IMR-90 (cell line): Measurements from ENCODE around the gene LEMD1. TPM values are rescaled to one million over a fixed set of nuclear protein-coding genes. Genes with fewer than 3 reads are reported as not detected.

Source experiments
- ATAC-seq: fragments of 200-7000 bp; cut with Tn5 transposase; 2 replicates; pipeline ENCODE4 v1.9.1; 2020; ENCODE audit warnings: low read depth, mild to moderate bottlenecking, moderate library complexity
- BruUV-seq: library from RNA; stranded (reverse); fragments of 400-500 nt; replicated peaks from 2 replicates; lab custom pipeline; 2021; lab: Mats Ljungman, UMichigan
- CTCF ChIA-PET: fragments of 300-600 bp; formaldehyde crosslinking; extraction: SDS; loops from one replicate; lab custom pipeline; 2021; ENCODE audit warnings: antibody characterized with exemption; lab: Yijun Ruan, JAX
- POLR2A ChIA-PET: fragments of 300-600 bp; sonication (Branson Sonifier 250); formaldehyde crosslinking; loops from one replicate; lab custom pipeline; 2022; ENCODE audit warnings: antibody characterized with exemption; ENCODE audit not compliant: unreplicated experiment; lab: Charles Lee
- DNase-seq: peaks from one replicate; pipeline ENCODE4 v3.0.0; 2013
- H2AFZ ChIP-seq: replicated peaks from 2 replicates; pipeline ENCODE3; 2013; ENCODE audit warnings: low read length, mild to moderate bottlenecking; ENCODE audit not compliant: poor library complexity
- H2AK5ac ChIP-seq: 2 replicates; pipeline ENCODE4 v1.6.1; 2013; ENCODE audit warnings: low read depth, low read length, inconsistent platforms
- H2AK9ac ChIP-seq: replicated peaks from 2 replicates; pipeline ENCODE3; 2013; ENCODE audit warnings: mild to moderate bottlenecking, low read depth, low read length, moderate library complexity; ENCODE audit not compliant: poor library complexity
- H2BK120ac ChIP-seq: 2 replicates; pipeline ENCODE4 v1.6.1; 2013; ENCODE audit warnings: low read depth, low read length, inconsistent platforms
- H2BK15ac ChIP-seq: 3 replicates; pipeline ENCODE4 v1.6.1; 2013; ENCODE audit warnings: low read depth, low read length, inconsistent platforms
- H2BK20ac ChIP-seq: 2 replicates; pipeline ENCODE4 v1.6.1; 2013; ENCODE audit warnings: low read depth, mild to moderate bottlenecking, inconsistent platforms, low read length, moderate library complexity
- H2BK5ac ChIP-seq: 2 replicates; pipeline ENCODE4 v1.6.1; 2013; ENCODE audit warnings: mild to moderate bottlenecking, low read depth, low read length, inconsistent platforms; ENCODE audit not compliant: poor library complexity, severe bottlenecking
- H3K14ac ChIP-seq: replicated peaks from 2 replicates; pipeline ENCODE4 v1.6.1; 2013; ENCODE audit warnings: low read depth, low read length, inconsistent platforms
- H3K18ac ChIP-seq: 2 replicates; pipeline ENCODE4 v1.6.1; 2013; ENCODE audit warnings: low read depth, low read length, control low read depth
- H3K23ac ChIP-seq: 2 replicates; pipeline ENCODE4 v1.6.1; 2013; ENCODE audit warnings: low read depth, low read length, inconsistent platforms
- H3K27ac ChIP-seq: 2 replicates; pipeline ENCODE4 v1.5.1; 2013; ENCODE audit warnings: mild to moderate bottlenecking, control low read depth, low read length; ENCODE audit not compliant: insufficient read depth
- H3K27me3 ChIP-seq: 2 replicates; pipeline ENCODE4 v1.6.1; 2013; ENCODE audit warnings: low read length; ENCODE audit not compliant: control insufficient read depth, insufficient read depth
- H3K36me3 ChIP-seq: 2 replicates; pipeline ENCODE4 v1.6.1; 2013; ENCODE audit warnings: low read length, mixed read lengths; ENCODE audit not compliant: control insufficient read depth, insufficient read depth
- H3K4ac ChIP-seq: 2 replicates; pipeline ENCODE4 v1.6.1; 2013; ENCODE audit warnings: low read depth, low read length, inconsistent platforms
- H3K4me1 ChIP-seq: 2 replicates; pipeline ENCODE4 v1.6.1; 2013; ENCODE audit warnings: low read length, mixed read lengths; ENCODE audit not compliant: control insufficient read depth, insufficient read depth
- H3K4me2 ChIP-seq: 2 replicates; pipeline ENCODE4 v1.6.1; 2013; ENCODE audit warnings: low read depth, mild to moderate bottlenecking, control low read depth, low read length, moderate library complexity
- H3K4me3 ChIP-seq: 2 replicates; pipeline ENCODE4 v1.5.1; 2013; ENCODE audit warnings: low read depth, mild to moderate bottlenecking, control low read depth, low read length, moderate library complexity; ENCODE audit not compliant: insufficient read depth
- H3K56ac ChIP-seq: 2 replicates; pipeline ENCODE4 v1.6.1; 2013; ENCODE audit warnings: low read length, inconsistent platforms; ENCODE audit not compliant: insufficient read depth; ENCODE audit errors: extremely low read depth
- H3K79me1 ChIP-seq, 2 experiments: 2 replicates each; pipeline ENCODE4 v1.6.1; 2013; ENCODE audit warnings: low read length in 2 of 2, inconsistent platforms in 1 of 2, low read depth in 1 of 2
- H3K9ac ChIP-seq: 2 replicates; pipeline ENCODE4 v1.6.1; 2013; ENCODE audit warnings: low read depth, low read length, control low read depth
- H3K9me1 ChIP-seq: 2 replicates; pipeline ENCODE4 v1.6.1; 2013; ENCODE audit warnings: low read length, inconsistent platforms; ENCODE audit not compliant: insufficient read depth
- H3K9me3 ChIP-seq: 2 replicates; pipeline ENCODE4 v1.6.1; 2013; ENCODE audit warnings: low read length; ENCODE audit not compliant: control insufficient read depth, insufficient read depth
- H4K20me1 ChIP-seq: 2 replicates; pipeline ENCODE4 v1.6.1; 2013; ENCODE audit warnings: low read length, inconsistent platforms; ENCODE audit not compliant: insufficient read depth
- H4K5ac ChIP-seq: 2 replicates; pipeline ENCODE4 v1.6.1; 2013; ENCODE audit warnings: mild to moderate bottlenecking, low read depth, low read length, control low read depth
- H4K8ac ChIP-seq, 2 experiments: 2 replicates each; pipeline ENCODE4 v1.6.1; 2013; ENCODE audit warnings: low read depth in 2 of 2, low read length in 2 of 2, control low read depth in 1 of 2, inconsistent platforms in 1 of 2
- H4K91ac ChIP-seq: 2 replicates; pipeline ENCODE4 v1.6.1; 2013; ENCODE audit warnings: low read depth, low read length, inconsistent platforms; ENCODE audit not compliant: insufficient read depth
- BHLHE40 ChIP-seq: fragments of 150-350 bp; IDR thresholded peaks from 2 replicates; pipeline ENCODE4 v1.6.1; 2016; ENCODE audit warnings: mild to moderate bottlenecking, low read depth, low read length
- CEBPB ChIP-seq: IDR thresholded peaks from 2 replicates; pipeline ENCODE4 v1.6.1; 2012; ENCODE audit warnings: low read depth, low read length, improper control_type of control experiment
- CHD1 ChIP-seq: IDR thresholded peaks from 2 replicates; pipeline ENCODE4 v1.6.1; 2012; ENCODE audit warnings: low read depth, low read length, improper control_type of control experiment
- FOS ChIP-seq: fragments of 150-350 bp; IDR thresholded peaks from 2 replicates; pipeline ENCODE4 v1.6.1; 2016; ENCODE audit warnings: low read depth, low read length
- MAFK ChIP-seq: IDR thresholded peaks from 2 replicates; pipeline ENCODE4 v1.6.1; 2012; ENCODE audit warnings: low read depth, low read length, improper control_type of control experiment
- MAZ ChIP-seq: IDR thresholded peaks from 2 replicates; pipeline ENCODE4 v1.6.1; 2012; ENCODE audit warnings: low read depth, mild to moderate bottlenecking, low read length, improper control_type of control experiment, moderate library complexity, borderline replicate concordance
- MXI1 ChIP-seq: IDR thresholded peaks from 2 replicates; pipeline ENCODE4 v1.6.1; 2012; ENCODE audit warnings: low read depth, mild to moderate bottlenecking, low read length, moderate library complexity, borderline replicate concordance
- NFE2L2 ChIP-seq: fragments of 150-350 bp; IDR thresholded peaks from 2 replicates; pipeline ENCODE4 v1.6.1; 2016; ENCODE audit warnings: low read depth, mild to moderate bottlenecking, low read length
- POLR2A ChIP-seq: IDR thresholded peaks from 2 replicates; pipeline ENCODE4 v1.6.1; 2012; ENCODE audit warnings: mild to moderate bottlenecking, low read depth, low read length
- RAD21 ChIP-seq: IDR thresholded peaks from 2 replicates; pipeline ENCODE4 v1.6.1; 2012; ENCODE audit warnings: low read length, improper control_type of control experiment
- RCOR1 ChIP-seq: IDR thresholded peaks from 2 replicates; pipeline ENCODE4 v1.6.1; 2012; ENCODE audit warnings: mild to moderate bottlenecking, low read length, improper control_type of control experiment; ENCODE audit not compliant: insufficient replicate concordance
- RFX5 ChIP-seq: IDR thresholded peaks from 2 replicates; pipeline ENCODE4 v1.8.0; 2012; ENCODE audit warnings: low read depth, mild to moderate bottlenecking, low read length, moderate library complexity
- SMC3 ChIP-seq: fragments of 150-350 bp; IDR thresholded peaks from 2 replicates; pipeline ENCODE4 v1.6.1; 2016; ENCODE audit warnings: low read depth, mild to moderate bottlenecking, antibody characterized with exemption, low read length, moderate library complexity
- WGBS, 2 experiments: methylation state at CpG; one replicate each; pipeline versions ENCODE4 v1.1.5 to v1.1.7; 2013; ENCODE audit warnings: missing lambda C conversion rate in 2 of 2; ENCODE audit not compliant: insufficient read length in 1 of 2; ENCODE audit errors: extremely low coverage in 2 of 2; 5-methylcytosine and 5-hydroxymethylcytosine counted together
- dilution Hi-C: fragments of 300-500 bp; cut with HindIII; formaldehyde crosslinking; loops from one replicate; pipeline ENCODE4 v1.14.3; 2018; ENCODE audit warnings: low sequenced_read_pairs; ENCODE audit not compliant: unreplicated experiment
- in situ Hi-C: fragments of 300-500 bp; cut with MboI; formaldehyde crosslinking; loops from 3 replicates; pipeline ENCODE4 v1.14.3; 2019; ENCODE audit warnings: low sequenced_read_pairs, inconsistent platforms, mixed read lengths
- intact Hi-C: fragments of 100-400 bp; cut with micrococcal nuclease; formaldehyde crosslinking; loops from 2 replicates; pipeline ENCODE4 v1.10.0; 2022
- polyA plus RNA-seq, 3 experiments: library from polyadenylated mRNA; depleted of rRNA; stranded (reverse); fragments of >200 nt; gene quantifications; 2 replicates each; pipeline ENCODE4 v1.2.3, GENCODE V29; 2012; ENCODE audit warnings: low replicate concordance in 1 of 3
- total RNA-seq: library from RNA; depleted of rRNA; stranded (reverse); fragments of >200 nt; gene quantifications from 2 replicates; pipeline ENCODE4 v1.2.3, GENCODE V29; 2012
- TF ChIP-seq, protein P1 (sequence below): conservative IDR thresholded peaks from 2 replicates; pipeline ENCODE4 v1.5.1; 2012; ENCODE audit warnings: mild to moderate bottlenecking, low read depth, low read length, improper control_type of control experiment
- TF ChIP-seq, protein P2 (sequence below): fragments of 150-350 bp; IDR thresholded peaks from 2 replicates; pipeline ENCODE4 v1.6.1; 2017; ENCODE audit warnings: mild to moderate bottlenecking, antibody characterized with exemption, low read length, low read depth
- TF ChIP-seq, protein P3 (sequence below): fragments of 150-350 bp; IDR thresholded peaks from 2 replicates; pipeline ENCODE4 v1.6.1; 2016; ENCODE audit warnings: low read depth, mild to moderate bottlenecking, low read length, moderate library complexity, borderline replicate concordance

The LEMD1 gene
- total and polyA plus RNA-seq, 2 of the 4 experiments (the other 2 are of a cell fraction) = not detected

DNA sequence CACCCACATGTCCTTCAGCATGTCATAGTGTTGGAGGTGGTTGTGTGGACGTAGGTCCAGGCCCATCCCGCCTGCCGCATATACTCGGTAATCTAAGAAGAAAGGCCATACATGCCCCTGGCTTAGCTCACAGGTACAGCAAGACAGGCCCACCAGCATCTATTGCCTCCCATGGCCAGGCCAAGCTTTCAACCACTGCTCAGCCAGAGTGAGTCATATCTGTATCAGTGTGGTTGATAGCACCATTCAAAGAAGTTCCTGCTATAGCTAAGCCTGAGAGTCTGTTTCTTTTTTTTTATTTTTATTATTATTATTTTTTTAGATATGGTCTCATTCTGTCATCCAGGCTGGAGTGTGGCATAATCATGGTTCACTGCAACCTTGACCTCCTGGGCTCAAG lies 82.1 kb downstream of the LEMD1 start:
- Histone ChIP-seq H2BK5ac (no peak overlapping the region), H3K36me3 (no peaks in the 10 kb centered on the region), H3K9ac (no peak overlapping the region), H3K4me2 (no peak overlapping the region), H4K20me1 (no peaks in the 10 kb centered on the region; the same call in 1 of the 2 replicates), H2BK20ac (no peak overlapping the region), H3K9me1 (no peaks in the 10 kb centered on the region), H2AK9ac (no peak overlapping the region), H3K23ac (no peak overlapping the region), H2BK15ac (no peak overlapping the region), H3K14ac (no peak overlapping the region), H3K27ac (no peak overlapping the region), H3K56ac (no peak overlapping the region), H4K5ac (no peak overlapping the region), H3K18ac (no peak overlapping the region), H3K27me3 (peaks cover 74% of the 10 kb centered on the region), H3K79me1 (no peaks in the 10 kb centered on the region), H4K91ac (no peak overlapping the region), H3K4me3 (no peak overlapping the region), H2AK5ac (no peak overlapping the region), H3K4ac (no peak overlapping the region), H3K9me3 (no peaks in the 10 kb centered on the region; the same call in 1 of the 2 replicates), H2AFZ (no peak overlapping the region), H4K8ac (no peak overlapping the region), H2BK120ac (no peak overlapping the region), H3K4me1 (no peaks in the 10 kb centered on the region)
- ChIA-PET POLR2A (no interaction called here), CTCF (interaction anchor here (1.1 kb wide), 1 partner anchor 148 kb away, joined by 4 read pairs; no protein-coding TSS in a partner anchor)
- WGBS, 2 experiments = no CpG with 5 or more reads among the region's 4 CpGs
- intact Hi-C loops (no loop called here), dilution Hi-C loops (no loop called here), in situ Hi-C loops (loop anchor here (5.0 to 10.0 kb wide), 2 partner anchors 183 to 355 kb away; no protein-coding TSS in a partner anchor)
- no peak for DNase-seq
- no peak for ATAC-seq
- BruUV-seq = no TSS peak
- TF ChIP-seq SMC3 = no peak
- TF ChIP-seq, protein P1, sequence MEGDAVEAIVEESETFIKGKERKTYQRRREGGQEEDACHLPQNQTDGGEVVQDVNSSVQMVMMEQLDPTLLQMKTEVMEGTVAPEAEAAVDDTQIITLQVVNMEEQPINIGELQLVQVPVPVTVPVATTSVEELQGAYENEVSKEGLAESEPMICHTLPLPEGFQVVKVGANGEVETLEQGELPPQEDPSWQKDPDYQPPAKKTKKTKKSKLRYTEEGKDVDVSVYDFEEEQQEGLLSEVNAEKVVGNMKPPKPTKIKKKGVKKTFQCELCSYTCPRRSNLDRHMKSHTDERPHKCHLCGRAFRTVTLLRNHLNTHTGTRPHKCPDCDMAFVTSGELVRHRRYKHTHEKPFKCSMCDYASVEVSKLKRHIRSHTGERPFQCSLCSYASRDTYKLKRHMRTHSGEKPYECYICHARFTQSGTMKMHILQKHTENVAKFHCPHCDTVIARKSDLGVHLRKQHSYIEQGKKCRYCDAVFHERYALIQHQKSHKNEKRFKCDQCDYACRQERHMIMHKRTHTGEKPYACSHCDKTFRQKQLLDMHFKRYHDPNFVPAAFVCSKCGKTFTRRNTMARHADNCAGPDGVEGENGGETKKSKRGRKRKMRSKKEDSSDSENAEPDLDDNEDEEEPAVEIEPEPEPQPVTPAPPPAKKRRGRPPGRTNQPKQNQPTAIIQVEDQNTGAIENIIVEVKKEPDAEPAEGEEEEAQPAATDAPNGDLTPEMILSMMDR = no peak
- no peak for TF ChIP-seq POLR2A
- no peak for TF ChIP-seq CHD1
- no peak for TF ChIP-seq RCOR1
- TF ChIP-seq NFE2L2 = no peak
- no peak for TF ChIP-seq RAD21
- TF ChIP-seq CEBPB = no peak
- no peak for TF ChIP-seq RFX5
- TF ChIP-seq, protein P2, sequence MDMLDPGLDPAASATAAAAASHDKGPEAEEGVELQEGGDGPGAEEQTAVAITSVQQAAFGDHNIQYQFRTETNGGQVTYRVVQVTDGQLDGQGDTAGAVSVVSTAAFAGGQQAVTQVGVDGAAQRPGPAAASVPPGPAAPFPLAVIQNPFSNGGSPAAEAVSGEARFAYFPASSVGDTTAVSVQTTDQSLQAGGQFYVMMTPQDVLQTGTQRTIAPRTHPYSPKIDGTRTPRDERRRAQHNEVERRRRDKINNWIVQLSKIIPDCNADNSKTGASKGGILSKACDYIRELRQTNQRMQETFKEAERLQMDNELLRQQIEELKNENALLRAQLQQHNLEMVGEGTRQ = no peak
- no peak for TF ChIP-seq MAZ
- TF ChIP-seq BHLHE40 = no peak
- no peak for TF ChIP-seq FOS
- TF ChIP-seq MXI1 = no peak
- TF ChIP-seq, protein P3, sequence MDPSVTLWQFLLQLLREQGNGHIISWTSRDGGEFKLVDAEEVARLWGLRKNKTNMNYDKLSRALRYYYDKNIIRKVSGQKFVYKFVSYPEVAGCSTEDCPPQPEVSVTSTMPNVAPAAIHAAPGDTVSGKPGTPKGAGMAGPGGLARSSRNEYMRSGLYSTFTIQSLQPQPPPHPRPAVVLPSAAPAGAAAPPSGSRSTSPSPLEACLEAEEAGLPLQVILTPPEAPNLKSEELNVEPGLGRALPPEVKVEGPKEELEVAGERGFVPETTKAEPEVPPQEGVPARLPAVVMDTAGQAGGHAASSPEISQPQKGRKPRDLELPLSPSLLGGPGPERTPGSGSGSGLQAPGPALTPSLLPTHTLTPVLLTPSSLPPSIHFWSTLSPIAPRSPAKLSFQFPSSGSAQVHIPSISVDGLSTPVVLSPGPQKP = no peak
- TF ChIP-seq MAFK = no peak
